ENCODE measurements around the gene CNN2. TPM values are rescaled to one million over a fixed set of nuclear protein-coding genes. Genes with fewer than 3 reads are reported as not detected.

Gene CNN2
- 141 and 167 TPM in 2 replicates for total RNA-seq

GRCh38 chr19:1025960-1026782 is at the start of gene CNN2:
CNN2 (plus strand) TSS chr19:1026608; CDS start chr19:1026662, 54 bp downstream.

GRCh38 chr19:984165-984967 is 42.0 kb upstream of the CNN2 start, which contains the start of gene WDR18:
WDR18 (plus strand) TSS chr19:984345; CDS start chr19:984354, 9 bp downstream.

DNA sequence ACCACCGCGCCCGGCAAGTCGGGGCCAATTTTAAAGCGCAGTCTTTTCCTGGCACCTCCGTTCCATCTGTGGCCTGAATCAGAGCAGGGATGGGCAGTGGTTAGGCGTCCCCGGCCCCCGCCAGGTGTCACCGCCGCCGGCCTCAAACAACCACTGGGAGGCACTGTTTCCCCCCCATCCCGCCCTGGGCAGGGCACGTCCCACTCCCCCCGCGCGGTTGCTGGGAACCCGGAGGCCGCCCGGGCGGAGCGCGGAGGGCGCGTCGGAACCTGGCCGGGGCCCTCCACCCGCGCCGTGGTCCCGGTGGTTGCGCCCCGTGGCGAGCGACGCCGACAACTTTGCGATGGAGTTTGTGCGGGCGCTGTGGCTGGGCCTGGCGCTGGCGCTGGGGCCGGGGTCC is 26.3 kb upstream of the CNN2 start, which contains the start of gene GRIN3B:
TSS of gene GRIN3B (plus strand) at position 325 of the 400 bp plus-strand sequence. CDS start at position 344, 19 bp downstream.

GRCh38 chr19:1020868-1021425 is 5.5 kb upstream of the CNN2 start, which contains the start of gene TMEM259:
TMEM259 (minus strand) TSS chr19:1021123; CDS start chr19:1020996, 127 bp downstream.

GRCh38 chr19:1039646-1040475 is 13.5 kb downstream of the CNN2 start, which contains the start of gene ABCA7:
ABCA7 (plus strand) TSS chr19:1040107; CDS start chr19:1041362, 1,255 bp downstream.

GRCh38 chr19:1066748-1067340 is 40.4 kb downstream of the CNN2 start, which contains the start of gene ARHGAP45:
ARHGAP45 (plus strand) TSS chr19:1067167; CDS start chr19:1067406, 239 bp downstream.

Other genes with a start within 250 kb of the CNN2 start
- 56.9 and 163 TPM in 2 replicates for gene PTBP1, start 229.2 kb upstream of the CNN2 start, total RNA-seq
- 0.56 TPM in 1 of 2 replicates, not detected in the other for gene PLPPR3, start 204.7 kb upstream of the CNN2 start, total RNA-seq
- not detected in 2 replicates for gene AZU1, start 198.8 kb upstream of the CNN2 start, total RNA-seq
- gene PRTN3, start 185.6 kb upstream of the CNN2 start, total RNA-seq: not detected in 2 replicates
- not detected in 2 replicates for gene ELANE, start 174.3 kb upstream of the CNN2 start, total RNA-seq
- gene CFD, start 166.9 kb upstream of the CNN2 start, total RNA-seq: 0.38 and 4.5 TPM in 2 replicates
- 19.2 and 21.3 TPM in 2 replicates for gene MED16, start 133.4 kb upstream of the CNN2 start, total RNA-seq
- not detected in 2 replicates for gene RNU6-9, start 133.1 kb upstream of the CNN2 start, total RNA-seq
- 18.3 and 18.4 TPM in 2 replicates for gene R3HDM4, start 113.4 kb upstream of the CNN2 start, total RNA-seq
- gene KISS1R, start 109.3 kb upstream of the CNN2 start, total RNA-seq: 0.28 TPM in 1 of 2 replicates, not detected in the other
- 12.7 and 15.1 TPM in 2 replicates for gene ARID3A, start 100.6 kb upstream of the CNN2 start, total RNA-seq
- gene WDR18, start 42.3 kb upstream of the CNN2 start, total RNA-seq: 36.1 and 64.8 TPM in 2 replicates
- gene GRIN3B, start 26.2 kb upstream of the CNN2 start, total RNA-seq: under 0.01 TPM in 2 replicates
- gene TMEM259, start 5.5 kb upstream of the CNN2 start, total RNA-seq: 65.7 and 95.7 TPM in 2 replicates
- not detected in 2 replicates for gene RNU6-2, start 5.1 kb upstream of the CNN2 start, total RNA-seq
- gene ABCA7, start 13.5 kb downstream of the CNN2 start, total RNA-seq: 5.0 and 5.9 TPM in 2 replicates
- 1.7 and 2.0 TPM in 2 replicates for gene ARHGAP45, start 40.6 kb downstream of the CNN2 start, total RNA-seq
- 42.8 and 90.5 TPM in 2 replicates for gene POLR2E, start 68.8 kb downstream of the CNN2 start, total RNA-seq
- gene GPX4, start 77.4 kb downstream of the CNN2 start, total RNA-seq: 187 and 281 TPM in 2 replicates
- 34.1 and 40.3 TPM in 2 replicates for gene SBNO2, start 147.7 kb downstream of the CNN2 start, total RNA-seq
- gene STK11, start 179.2 kb downstream of the CNN2 start, total RNA-seq: 82.9 and 101 TPM in 2 replicates
- 1.7 TPM in 2 replicates for gene CBARP, start 211.4 kb downstream of the CNN2 start, total RNA-seq
- 11.8 and 29.1 TPM in 2 replicates for gene ATP5F1D, start 215.1 kb downstream of the CNN2 start, total RNA-seq
- 8.7 and 22.4 TPM in 2 replicates for gene MIDN, start 222.0 kb downstream of the CNN2 start, total RNA-seq
- 199 and 207 TPM in 2 replicates for gene CIRBP, start 242.7 kb downstream of the CNN2 start, total RNA-seq
- 22.8 and 24.2 TPM in 2 replicates for gene FAM174C, start 248.9 kb downstream of the CNN2 start, total RNA-seq